DMS 273 (cell line): ENCODE results near the gene ATP1A4.

Experiments
- DNase-seq: peaks from one replicate; lab custom pipeline; 2025; ENCODE audit not compliant: unreplicated experiment; lab: John Stamatoyannopoulos, UW

ATP1A4 gene

DNA sequence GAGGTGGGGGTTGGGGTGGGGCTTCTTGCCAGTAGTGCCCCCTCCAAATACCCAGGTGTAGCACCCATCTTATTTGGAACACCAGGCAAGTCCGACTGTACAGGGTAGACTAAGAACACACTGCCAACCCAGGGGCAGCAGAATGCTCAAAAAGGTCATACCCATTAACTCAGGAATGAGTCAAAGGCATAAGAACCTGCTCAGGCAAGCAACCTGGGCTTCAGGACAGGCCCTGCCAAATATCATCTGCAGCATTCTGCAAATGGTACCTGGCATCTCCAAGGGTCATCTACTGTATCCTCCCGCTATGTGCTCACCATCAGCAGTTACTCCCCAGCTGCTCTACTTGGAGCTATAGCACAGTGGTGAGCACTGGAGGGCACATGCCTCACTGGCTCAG, 73.2 kb downstream of the ATP1A4 start:
- DNase-seq = no peak

DNA sequence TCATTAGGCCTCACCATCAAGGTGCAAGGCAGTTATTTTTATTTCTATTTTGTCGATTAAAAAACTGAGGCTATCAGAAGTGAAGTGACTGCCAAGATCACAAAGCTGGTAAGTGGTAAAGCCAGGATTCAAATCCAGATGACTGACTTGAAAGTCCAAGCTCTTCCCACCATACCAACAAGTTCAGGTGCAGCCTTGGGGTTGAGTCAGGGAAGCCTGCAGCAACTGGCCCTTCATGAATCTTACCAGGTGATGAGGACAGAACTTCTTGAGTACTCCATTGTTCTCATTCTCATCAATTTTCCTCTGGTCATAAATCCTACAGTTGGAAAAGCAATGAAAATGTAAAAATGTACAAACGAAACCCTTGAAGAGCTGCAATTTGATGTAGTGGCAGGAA, 73.9 kb downstream of the ATP1A4 start:
- no peak for DNase-seq

DNA sequence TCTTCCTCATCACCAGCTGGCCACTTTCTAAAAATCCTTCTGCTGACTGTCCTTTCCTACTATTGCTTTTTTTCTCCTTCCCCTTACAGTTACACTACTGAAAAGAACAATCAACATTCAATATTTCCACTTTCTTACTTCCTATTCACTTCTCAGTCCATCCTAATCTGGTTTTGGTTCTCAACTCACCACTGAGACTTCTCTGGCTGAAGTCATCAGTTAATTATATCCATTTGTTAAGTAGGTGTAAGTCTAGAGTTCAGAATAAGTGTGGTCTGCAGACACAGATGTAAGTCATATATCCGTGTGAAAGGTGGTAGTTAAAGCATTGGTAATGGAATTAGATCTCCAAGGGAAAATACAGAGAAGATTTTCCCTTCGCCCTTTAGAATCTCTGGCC, 75.2 kb downstream of the ATP1A4 start:
- DNase-seq = no peak

DNA sequence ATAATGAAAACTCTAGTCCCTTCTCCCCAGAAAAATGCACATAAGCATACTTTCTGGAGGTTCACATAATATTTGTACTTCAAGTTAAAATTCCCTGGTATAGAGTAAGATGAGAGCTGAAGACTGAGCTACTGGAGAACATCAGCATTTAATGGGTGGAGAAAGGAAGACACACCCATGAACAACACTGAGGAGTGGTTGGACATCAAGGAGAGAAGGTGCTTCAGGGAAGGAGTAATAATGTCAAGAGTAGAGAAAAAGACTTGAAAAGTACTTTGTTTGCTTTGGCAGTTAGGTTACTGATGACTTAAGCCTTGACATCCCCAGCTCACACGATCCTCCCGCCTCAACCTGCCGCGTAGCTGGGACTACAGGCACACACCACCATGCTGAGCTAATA, 75.6 kb downstream of the ATP1A4 start:
- DNase-seq = no peak

DNA sequence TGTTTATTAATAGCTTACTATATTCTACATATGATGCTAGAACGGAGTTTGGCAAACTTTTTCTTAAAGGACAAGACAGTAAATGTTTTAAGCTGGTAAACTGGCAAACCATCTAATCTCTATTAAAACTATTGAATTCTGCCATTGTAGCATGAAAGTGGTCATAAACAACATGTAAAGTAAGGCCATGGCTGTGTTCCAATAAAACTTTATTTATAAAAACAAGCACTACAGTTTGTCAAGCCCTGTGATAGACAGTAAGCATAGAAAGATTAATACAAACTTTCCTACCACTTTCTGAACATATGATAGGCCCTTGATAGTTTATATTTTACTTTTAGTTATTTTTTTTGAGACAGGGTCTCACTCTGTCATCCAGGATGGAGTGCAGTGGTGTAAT, 76.2 kb downstream of the ATP1A4 start:
- DNase-seq = no peak

DNA sequence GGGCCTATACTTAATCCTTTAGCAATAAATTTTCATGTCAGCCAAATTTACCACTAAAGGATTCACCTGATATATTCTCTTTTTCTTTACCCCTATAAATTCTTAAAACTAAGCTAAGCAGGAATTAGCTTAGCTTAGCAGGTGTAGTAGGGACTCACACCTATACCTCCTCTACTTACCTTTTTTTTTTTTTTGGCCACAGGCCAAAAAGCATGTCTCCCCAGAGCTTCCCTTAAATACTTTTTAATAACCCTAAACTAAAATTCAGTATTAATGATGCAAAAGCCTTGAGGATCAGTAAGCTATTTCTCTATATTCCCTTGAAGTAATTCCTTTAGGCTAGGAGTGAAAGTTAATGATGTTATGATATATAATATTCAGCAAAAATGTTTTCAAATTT, 77.0 kb downstream of the ATP1A4 start:
- DNase-seq = no peak

DNA sequence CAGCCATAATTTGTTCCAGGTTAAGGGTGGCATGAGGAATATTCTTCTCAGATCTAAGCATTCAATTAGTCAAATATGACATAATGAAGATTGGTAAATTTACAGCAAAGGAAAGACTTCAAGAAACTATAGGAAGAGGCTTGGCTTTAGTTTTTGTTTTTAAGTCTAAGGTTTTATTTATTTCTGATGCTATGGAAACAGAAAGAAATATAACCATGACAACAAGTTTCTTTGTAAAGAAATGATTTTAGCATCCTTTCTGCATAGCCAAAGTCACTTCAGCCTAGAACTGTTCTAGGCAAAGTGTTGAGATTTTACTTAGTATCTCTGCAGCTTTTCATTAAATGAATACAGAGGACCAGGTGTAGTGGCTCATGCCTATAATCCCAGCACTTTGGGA, 81.5 kb downstream of the ATP1A4 start:
- DNase-seq = no peak
